ENCODE results near the gene RGS4.

- TF ChIP-seq SP1 (IDR thresholded peaks at IDR 0.05) (no peak), FOXK2 (IDR thresholded peaks at IDR 0.05) (no peak), NFRKB (IDR thresholded peaks at IDR 0.05) (no peak)
These were observed 20.3 kb upstream of the RGS4 start for GRCh38 chr1:163048869-163049268.

Measured in HEK293T (cell line).